HS-5 (cell line): ENCODE measurements around the gene SMIM38.

Experiments
- DNase-seq: peaks from one replicate; pipeline ENCODE4 v3.0.0-alpha.2; 2012; ENCODE audit warnings: low read depth

Gene SMIM38

DNA sequence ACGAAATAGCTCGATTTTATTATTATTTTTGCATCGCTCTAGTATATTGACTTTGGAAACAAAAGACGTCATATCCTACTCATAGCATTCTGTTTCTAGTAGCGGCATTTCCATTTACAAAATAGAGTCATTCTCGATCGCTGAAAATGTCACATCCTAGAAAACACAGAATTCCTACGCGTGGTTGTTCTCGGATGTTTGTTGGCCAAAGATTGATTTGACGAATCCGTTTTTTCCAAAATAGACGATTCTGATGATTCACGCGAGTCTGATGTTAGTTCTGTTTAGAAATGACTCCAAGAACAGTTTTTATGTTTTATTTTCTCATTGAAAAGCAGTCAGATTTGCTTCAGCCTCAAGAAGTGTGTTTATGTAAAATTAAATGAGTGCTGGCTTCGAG is 47.6 kb downstream of the SMIM38 start:
- DNase-seq: no peak

DNA sequence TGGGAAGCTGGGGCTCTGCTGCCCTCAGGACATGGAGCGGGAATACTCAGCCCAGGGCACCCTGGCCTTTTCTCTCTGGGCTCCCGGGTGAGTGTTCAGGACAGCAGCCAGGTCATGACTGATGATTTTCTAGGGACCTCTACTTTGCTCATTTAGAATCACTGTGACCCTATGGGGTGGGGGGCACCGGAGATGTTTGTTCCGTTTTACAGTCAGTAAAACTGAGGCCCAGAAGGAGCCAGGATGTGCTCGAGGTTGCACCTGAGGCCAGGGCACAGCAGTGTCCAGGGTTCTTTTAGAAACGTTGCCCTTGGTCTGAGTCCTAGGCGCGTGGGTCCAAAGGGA is 48.1 kb downstream of the SMIM38 start:
- DNase-seq: no peak

DNA sequence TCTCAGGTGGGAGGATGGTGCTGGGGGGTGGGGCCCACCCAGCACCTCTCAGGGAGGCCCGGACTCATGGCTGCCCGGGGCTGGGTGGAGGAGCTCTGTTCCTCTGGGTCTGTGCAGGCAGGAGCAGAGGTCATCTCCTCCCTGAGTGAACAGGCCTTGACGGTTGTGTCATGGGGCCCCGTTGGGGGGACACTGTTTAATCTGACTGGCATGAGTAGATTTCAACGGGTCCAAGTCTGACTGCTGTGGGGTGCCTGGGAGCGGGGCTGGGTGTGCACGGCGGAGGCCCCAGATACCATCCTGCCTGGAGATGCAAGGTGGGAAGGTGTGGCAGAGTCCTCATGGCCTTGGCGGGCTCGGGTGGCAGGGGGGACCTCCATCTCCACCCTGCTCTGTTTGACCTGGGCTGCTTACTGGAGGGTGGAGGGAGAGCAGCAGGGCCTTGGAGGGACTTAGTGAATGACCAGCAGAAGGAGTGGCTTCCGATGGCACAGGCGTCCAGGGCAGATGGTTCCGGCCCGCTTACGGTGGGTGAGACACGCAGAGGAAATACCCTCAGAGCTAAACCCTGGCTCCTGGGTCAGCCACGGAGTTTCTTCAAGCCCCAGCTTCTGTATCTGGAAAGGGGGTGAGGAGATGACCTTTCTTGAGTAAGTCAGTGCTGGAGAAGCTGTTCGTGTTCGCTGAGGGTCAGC is 48.7 kb downstream of the SMIM38 start:
- DNase-seq: no peak

DNA sequence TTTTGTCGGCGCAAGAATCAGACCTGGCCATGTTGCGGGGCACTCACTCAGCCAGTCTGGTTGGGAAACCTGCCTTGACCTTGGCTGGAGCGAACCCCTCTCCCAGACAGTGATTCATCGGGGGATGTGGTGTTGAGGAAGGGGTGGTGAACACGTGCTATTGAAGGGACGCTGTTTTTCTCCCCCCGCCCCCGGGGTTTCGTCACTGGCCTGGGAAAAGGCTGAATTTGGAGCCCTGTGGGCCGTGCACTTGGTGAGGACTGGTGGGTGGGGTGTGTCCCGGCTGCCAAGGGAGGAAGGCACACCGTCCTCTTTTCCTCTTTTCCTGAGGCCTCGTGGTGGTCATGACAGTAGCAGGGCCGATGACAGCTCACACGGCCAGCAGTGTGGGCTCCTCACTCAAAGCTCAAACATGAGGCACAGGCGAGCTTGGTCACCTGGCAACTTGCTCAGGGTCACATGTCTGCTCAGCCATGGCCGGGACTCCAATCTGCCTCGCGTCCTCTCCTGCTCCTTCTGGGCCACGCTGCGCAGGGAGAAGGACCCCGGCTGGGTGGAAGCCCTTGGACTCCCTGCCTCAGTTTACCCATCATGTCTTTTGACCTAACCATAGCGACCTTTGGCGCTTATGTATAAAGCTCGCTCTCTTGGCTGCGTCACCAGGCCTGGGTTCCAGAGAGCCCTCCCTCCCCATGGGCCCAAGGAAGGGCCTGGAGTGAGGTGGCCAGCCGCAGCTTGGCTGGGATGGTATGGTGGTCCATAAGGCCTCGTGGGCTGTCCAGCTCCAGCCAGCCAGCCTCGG is 49.4 kb downstream of the SMIM38 start:
- DNase-seq: no peak
